ENCODE data around the gene CHCT1.

The CHCT1 gene

DNA sequence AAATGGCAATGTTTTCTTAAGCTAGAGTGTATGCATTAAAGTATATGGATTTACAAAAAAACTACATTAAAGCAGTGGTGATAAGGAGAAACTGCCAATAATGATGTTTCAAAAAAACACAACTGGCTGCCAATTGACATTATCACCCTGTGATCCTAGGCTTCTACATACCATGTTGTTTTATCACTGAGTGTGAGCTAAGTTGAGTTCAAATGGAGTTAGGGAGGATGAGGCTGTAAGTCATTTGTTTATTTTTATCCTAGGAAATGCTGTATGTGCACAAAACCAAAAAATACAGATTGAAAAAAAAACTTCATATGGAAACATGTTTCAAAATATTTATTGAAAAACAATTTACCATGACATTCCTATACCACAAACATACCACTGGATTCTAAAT lies 22.9 kb downstream of the CHCT1 start:
- DNase-seq = no peak

- no peak for DNase-seq
These were observed 25.1 kb downstream of the CHCT1 start for GRCh38 chr17:60447375-60447774.

GRCh38 chr17:60451071-60451470 lies 28.8 kb downstream of the CHCT1 start:
- no peak for DNase-seq

DNA sequence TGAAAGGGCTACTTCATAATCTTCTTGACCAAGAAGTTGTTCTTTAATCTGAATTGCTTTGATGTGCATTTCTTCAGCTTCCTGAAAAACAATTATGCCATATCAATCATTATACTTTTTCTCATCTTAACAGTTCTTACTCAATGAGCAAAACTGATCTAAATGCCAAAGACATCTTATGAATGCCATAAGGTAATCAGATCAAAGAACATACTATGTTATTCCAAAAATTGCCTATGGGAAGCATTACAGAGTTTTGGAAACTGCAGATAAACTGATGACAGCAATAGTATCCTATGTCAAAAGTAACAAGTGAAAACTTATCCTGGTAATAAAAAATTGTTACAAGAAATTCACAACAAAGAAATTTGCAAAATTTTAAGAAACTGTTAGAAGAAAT lies 29.7 kb downstream of the CHCT1 start:
- DNase-seq = no peak

GRCh38 chr17:60455378-60455777 lies 33.1 kb downstream of the CHCT1 start:
- no peak for DNase-seq

DNA sequence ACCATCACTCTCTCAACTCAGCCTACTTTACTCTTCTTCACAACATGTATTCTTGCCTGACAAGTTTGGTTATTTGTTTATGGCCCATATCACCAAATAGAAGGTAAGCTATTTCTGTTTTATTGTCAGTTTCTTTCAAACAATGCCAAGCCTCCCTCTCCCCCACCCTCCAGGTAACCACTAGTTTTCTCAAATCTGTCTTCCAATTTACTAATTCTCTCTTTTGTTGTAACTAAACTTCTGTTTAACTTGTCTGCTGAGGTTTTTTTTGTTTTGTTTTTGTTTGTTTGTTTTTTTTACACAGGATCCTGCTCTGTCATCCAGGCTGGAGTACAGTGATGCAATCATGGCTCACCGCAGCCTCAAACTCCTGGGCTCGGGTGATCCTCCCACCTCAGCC lies 34.9 kb downstream of the CHCT1 start:
- no peak for DNase-seq

DNA sequence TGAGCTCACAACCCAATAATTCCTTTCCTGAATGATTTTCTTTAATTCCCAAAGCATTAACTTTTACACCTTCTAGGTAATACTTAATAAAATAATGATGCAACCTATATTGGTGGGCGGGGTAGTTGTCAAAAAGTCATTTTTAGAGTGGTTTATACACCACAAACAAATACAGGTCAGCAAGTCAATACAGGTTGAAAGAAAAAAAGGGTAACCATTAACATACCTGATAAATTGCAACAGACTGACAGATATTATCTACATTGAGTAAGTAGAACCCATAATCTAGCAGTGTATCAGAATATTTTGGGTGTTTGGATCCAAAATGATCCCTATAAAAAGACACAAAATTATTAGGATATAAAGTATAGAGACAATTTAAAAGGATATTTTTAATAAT lies 39.3 kb downstream of the CHCT1 start:
- DNase-seq = no peak

- DNase-seq = no peak
These were observed 41.0 kb downstream of the CHCT1 start for GRCh38 chr17:60463157-60463835.

- DNase-seq = no peak
These were observed 42.1 kb downstream of the CHCT1 start for GRCh38 chr17:60464343-60464742.

DNA sequence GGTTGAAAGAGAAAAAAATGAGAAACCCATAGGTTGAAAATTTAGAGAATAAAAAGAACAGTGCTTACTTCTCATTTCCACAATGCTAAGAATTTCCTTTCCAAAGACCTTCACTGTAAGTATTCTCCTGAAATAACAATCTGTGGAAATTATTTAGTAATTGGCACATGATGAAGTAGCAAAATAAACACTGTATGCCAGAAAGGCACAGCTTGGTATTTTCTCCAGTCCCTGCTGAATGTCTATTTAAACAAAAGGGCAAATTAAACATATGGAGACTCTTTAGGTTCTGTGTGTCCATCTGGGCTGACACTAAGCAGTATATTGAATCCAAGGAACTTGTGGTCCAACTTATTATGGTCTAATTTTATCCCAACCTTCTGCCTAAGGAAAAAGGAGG lies 46.1 kb downstream of the CHCT1 start:
- DNase-seq = no peak

DNA sequence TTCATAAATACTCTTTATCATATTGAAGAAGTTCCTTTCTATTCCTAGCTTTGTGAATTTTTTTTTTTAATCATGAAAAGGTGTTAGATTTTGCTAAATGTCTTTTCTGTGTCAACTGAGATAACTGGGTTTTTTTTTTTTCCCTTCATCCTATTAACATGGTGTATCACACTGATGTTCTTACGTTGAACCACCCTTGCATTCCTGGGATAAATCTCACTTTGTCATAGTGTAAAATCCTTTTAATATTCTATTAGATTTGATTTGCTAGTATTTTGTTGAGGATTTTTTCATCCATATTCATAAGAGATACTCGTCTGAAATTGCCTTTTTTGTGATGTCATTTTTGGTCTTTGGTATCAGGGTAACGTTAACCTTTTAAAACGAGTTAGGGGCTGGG lies 49.2 kb downstream of the CHCT1 start:
- DNase-seq = no peak

GRCh38 chr17:60472449-60472848 lies 50.2 kb downstream of the CHCT1 start:
- DNase-seq = no peak

DNA sequence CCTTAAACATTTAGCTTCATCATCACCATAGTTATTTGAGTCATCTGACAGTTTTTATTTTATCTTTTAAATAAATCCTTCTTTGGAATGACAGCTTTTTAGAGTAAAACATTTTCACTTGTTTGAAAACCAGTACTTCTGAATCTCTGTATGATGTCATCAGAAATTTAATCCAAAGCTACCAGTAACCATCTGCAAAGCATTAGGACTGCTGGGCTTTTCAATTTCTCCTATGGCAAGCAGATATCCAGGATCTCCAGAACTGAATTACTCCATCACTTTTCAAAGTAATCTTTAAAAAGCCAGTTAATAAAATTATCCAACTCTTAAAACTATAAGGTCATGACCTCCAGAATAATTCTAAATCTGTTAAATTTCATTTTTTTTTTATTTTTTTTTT lies 51.5 kb downstream of the CHCT1 start:
- DNase-seq = no peak
